Measurements from ENCODE around the gene RFTN1. TPM values are rescaled to one million over a fixed set of nuclear protein-coding genes. Genes with fewer than 3 reads are reported as not detected.
A peak's percentile ranks its signal among the peaks of the same experiment; 100 is the strongest.

The RFTN1 gene
- total and polyA plus RNA-seq, 8 donors, result 1.9 to 14.0 (median 2.9) TPM

DNA sequence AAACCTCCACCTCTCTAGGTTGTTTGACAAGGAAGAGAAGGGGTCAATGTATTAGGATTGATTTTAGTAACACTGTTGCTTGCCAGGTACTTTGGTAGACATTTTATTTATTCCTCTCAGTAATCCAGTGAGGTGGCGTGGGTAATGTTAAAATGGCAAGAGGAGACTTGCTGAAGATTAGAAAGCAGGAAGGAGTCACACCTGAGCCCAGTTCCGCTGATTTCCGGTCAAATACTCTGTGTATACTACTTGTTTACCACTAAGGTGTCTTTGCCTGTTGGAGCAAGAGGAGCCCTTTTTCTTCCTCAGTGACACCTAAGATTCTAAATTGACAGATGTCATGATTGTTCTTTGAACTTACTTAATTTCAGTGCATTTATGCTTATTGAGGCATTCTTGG lies 246.8 kb downstream of the RFTN1 start:
- TF ChIP-seq, protein P1, sequence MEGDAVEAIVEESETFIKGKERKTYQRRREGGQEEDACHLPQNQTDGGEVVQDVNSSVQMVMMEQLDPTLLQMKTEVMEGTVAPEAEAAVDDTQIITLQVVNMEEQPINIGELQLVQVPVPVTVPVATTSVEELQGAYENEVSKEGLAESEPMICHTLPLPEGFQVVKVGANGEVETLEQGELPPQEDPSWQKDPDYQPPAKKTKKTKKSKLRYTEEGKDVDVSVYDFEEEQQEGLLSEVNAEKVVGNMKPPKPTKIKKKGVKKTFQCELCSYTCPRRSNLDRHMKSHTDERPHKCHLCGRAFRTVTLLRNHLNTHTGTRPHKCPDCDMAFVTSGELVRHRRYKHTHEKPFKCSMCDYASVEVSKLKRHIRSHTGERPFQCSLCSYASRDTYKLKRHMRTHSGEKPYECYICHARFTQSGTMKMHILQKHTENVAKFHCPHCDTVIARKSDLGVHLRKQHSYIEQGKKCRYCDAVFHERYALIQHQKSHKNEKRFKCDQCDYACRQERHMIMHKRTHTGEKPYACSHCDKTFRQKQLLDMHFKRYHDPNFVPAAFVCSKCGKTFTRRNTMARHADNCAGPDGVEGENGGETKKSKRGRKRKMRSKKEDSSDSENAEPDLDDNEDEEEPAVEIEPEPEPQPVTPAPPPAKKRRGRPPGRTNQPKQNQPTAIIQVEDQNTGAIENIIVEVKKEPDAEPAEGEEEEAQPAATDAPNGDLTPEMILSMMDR (IDR thresholded peaks at IDR 0.05), result no peak
- peaks cover 5 to 34% (median 9%) of the 10 kb centered on the region in 3 donors for H3K4me1 ChIP-seq
- no peak for FAIRE-seq
- no peak overlapping the region for H3K27ac ChIP-seq
- H3K36me3 ChIP-seq, result peaks cover 0 to 9% (median 4%) of the 10 kb centered on the region in 3 donors
- H3K9me3 ChIP-seq, result no peaks in the 10 kb centered on the region
- H3K4me3 ChIP-seq, result peak overlapping the region in 1 of 4 donors; percentile 90
- WGBS, 2 donors, result 34 to 62% methylated on average over 3 of the region's 3 CpGs
- intact Hi-C loops (cut with DNase I), result no loop called here
- no peaks in the 10 kb centered on the region for H3K27me3 ChIP-seq
- no peak for ATAC-seq
- no peak for DNase-seq

Other genes starting within 250 kb of the RFTN1 start
- 1 to 10 TPM; 4.1 to 8.5 (median 6.8) TPM for gene DPH3, start 248.8 kb downstream of the RFTN1 start, total RNA-seq
- gene DPH3, start 248.8 kb downstream of the RFTN1 start, polyA plus RNA-seq, result 1 to 10 TPM; 4.1 to 8.8 TPM
- 1 to 10 TPM; 3.7 to 6.7 (median 4.5) TPM for gene OXNAD1, start 248.5 kb downstream of the RFTN1 start, total RNA-seq
- 1 to 10 TPM; 2.8 to 3.2 TPM for gene OXNAD1, start 248.5 kb downstream of the RFTN1 start, polyA plus RNA-seq
- not detected for gene DAZL, start 91.7 kb upstream of the RFTN1 start, total RNA-seq
- not detected for gene DAZL, start 91.7 kb upstream of the RFTN1 start, polyA plus RNA-seq

Measured in pancreas (tissue), 10 donors.